T-helper 22 cell (primary cell): ENCODE data around the gene KCTD10.
"Not testable (repeated sequence)": the region's sequence is repeated elsewhere in the genome, so short reads cannot be mapped to it uniquely, and the experiment has no call there.

Experiments used
- DNase-seq: peaks from one replicate; pipeline ENCODE4 v3.0.0-alpha.2; 2020; ENCODE audit warnings: low read depth

The KCTD10 gene

DNA sequence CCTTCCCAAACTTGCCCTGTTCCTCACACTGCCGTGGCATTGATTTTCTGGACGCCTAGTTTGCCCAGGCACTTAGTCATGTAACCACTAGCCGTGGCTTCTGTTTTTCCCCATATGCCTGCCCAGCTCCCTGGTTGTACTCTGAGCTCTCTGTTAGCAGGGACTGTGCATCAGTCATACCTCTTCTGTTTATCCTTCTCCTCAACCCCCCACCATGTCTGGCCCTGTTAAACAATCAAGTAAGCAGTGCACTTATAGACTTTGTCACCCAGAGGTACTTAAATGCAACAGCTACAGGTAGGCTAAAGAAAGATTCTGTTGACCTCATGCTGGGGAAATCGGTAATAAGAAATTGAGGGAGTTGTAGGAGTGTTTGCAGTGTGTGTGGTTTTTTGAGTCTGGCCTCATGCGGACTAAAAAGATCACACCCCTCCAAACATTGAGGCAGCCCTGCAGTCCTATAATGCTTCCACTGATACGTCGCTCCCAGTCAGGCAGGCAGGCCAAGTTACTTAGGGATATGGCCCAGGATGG, 17.3 kb upstream of the KCTD10 start:
- DNase-seq: no peak

DNA sequence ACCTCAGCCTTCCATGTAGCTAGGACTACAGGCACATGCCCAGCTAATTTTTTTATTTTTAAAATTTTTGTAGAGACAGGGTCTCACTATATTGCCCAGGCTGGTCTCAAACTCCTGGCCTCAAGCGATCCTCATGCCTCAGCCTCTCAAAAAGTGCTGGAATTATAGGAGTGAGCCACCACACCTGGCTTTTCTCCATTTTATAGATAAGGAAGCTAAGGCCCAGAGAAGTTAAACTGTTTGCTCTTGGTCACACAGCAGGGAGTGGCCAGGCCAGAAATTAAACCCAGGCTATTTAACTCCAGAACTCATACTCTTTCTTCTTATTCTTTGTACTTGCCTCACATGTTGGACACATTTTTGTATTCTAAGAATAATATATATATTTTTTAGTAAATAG, 16.8 kb upstream of the KCTD10 start:
- no peak for DNase-seq

DNA sequence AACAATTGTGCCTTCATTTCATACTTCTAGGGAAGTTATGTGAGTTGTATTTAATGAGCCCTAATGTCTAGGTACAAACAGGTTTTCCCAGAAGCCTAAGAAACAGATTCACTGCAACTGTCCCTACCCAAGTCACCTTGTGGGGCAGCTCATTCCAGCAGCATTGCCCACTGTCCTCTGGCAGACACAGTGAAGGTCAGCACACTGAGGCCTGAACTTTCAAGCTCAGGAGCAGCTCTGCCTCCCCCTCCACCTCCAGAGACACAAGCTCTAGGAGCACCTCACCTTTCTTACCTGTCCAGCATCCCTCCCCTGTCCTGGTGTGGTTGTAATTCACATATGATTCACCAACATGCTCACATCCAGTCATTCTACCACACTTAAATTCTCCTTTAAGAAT, 16.0 kb upstream of the KCTD10 start:
- no peak for DNase-seq

DNA sequence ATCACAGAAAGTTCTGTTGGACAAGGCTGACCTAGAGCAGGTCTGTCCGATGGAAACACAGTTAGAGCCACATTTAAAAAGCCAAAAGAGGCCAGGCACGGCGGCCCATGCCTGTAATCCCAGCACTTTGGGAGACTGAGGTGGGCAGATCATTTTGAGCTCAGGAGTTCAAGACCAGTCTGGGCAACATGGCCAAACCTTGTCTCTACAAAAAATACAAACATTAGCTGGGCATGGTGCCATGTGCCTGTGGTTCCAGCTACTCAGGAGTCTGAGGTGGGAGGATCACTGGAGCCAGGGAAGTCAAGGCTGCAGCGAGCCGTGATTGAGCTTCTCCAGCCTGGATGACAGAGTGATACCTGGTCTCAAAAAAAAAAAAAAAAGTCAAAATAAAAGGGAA, 15.3 kb upstream of the KCTD10 start:
- DNase-seq: no peak

DNA sequence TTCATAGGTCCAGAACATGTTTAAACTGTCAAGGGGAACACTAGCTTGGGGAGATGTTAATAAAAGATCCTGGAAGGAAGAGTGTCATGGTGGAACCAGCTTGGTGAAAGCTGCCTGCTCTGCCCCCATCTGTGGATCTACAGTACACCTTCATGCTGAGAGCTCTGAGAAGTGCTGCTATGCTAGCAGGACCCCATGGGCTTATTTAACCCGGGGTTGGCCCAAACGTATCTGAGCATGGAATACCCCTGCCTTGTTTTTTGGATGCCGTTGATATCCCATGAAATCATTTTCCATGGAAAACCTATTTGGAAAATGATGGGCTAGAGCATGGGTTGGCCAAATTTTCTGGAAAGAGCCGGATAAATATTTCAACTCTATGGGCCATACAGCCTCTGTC, 14.6 kb upstream of the KCTD10 start:
- DNase-seq: no peak

DNA sequence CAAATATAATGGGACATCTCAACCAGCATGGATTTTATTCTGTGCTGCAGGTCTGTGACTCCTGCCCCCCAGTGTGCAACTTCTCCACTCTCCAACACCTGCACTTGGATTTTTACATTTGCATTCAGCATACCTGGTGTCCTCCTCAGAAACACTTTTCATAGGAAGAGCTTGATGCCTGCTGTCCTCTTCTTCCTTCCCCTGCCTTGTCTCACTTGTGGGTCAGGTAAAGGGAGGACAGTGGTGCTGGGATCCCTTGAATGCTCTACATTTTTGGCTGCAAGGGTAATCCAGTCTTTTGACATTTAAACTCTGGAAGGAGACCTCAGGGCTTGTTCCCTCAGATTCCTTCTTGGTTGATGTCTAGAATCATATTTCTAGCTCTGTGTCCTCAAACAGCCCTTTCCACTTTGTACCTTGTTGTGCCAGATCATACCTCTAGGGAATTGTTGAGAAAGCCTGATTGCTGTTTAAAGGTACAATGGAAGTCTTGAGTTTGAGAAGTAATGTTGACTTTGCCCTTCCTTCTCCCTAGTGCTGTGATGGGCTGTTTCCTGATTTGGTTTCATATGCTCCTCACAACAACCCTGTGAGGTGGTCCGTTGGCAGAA, 13.0 kb upstream of the KCTD10 start:
- DNase-seq: no peak

DNA sequence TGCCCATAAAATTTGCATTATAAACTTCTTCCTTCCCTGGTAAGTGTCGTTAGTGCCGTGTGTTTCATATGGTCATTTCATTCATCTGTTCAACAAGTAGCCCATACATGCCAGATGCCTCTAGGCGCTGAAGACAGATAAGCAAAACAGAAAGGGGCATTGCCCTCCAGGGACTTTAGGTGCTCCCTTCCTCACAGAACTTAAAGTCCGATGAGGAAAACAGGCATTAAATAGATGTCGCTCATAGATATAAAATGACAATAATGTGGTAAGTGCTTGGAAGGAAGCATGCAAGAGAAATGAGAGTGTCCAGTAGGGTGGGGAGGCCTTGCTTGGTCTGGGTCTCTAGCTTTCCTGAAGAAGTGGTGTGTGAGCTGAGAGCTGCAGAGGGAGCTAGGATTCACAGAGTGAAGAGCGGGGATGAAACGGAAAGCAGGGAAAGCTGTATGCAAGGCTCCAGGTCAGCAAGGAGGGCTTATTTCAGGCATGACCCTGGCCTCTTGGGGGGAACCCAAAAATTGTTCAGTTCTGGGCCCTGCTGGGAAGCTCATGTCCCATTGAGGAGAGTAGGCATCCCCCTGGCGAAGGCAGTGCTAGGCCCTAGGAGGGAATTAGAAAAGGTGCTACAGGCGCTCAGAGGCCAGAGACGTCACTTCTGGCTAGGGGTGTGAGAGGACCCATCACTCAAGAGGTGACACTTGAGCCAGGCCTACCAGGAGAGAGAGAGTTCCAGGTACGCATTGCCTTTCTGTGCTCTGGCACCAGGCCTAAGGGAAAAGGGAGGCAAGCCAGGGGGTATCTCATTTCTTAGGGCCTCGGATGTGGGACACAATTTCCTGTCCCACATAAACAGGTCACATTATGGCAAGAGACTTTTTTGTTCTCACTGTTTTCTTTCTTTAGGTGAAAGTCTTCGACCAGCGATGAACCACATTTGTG, 12.2 kb upstream of the KCTD10 start:
- DNase-seq: no peak

DNA sequence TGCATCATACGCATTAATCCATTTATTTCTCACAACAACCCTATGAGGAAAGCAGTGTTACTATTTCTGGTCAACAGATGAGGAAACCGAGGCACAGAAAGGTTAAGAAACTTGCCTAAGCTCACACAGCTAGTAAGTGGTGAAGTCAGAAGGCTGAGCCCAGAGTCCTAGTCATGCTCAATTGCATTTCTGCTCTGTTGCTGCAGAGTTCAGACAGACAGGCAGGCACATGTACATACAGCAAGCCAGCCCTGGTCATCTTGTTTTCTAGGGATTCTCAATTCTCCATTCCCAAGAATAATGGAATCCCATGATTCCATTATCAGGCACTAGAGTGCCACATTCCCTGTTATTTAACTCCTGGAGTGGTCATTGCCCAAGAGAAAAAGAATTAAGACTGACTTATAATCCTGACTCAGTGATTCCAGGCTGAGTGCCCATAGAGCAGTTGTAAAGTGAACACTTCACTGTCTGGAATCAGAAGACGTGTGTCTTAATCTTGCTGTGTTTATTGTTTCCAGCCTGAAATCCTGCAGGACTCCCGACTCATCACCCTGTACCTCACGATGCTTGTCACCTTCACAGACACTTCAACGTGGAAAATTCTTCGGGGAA, 11.1 kb upstream of the KCTD10 start:
- DNase-seq: no peak

DNA sequence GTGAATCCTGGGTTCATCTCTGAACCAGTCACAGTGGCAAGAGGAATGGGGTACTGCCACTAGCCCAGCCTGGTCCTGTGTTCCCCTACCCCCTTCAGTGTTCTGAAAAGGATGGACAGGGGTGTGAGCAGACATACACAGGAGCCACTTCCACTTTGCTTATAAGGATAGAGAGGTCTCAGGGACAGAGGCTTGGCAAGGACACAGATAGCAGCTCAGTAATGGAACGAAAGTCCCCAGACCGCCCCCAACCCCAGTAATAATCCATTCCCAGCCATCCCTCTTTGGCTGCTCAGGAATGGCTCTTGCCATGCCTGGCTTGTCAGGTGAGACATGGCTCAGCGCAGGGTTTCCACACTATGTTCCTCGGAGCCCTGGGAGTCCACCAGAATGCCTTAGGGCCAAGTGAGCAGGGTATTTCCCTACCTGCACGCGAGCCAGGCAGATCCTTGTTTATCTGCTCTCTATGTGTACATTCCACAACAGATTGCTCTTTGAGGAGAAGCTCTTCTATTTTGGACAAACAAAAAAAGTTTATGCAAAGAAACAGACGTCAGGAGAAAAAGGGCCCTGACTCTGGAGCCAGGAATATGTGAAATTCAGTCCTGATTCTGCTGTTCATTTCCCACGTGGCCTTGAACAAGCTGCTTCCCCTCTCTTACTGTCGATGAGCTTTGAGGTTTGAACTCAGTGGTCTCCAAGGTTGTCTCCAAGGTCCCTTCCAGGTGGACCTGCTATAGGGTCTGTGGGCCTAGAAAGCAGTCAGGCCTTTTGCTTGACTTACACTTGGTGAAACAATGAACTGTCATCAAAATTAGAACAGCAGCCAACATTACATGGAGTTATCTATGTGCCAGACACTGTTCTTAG, 10.3 kb upstream of the KCTD10 start:
- DNase-seq: no peak

DNA sequence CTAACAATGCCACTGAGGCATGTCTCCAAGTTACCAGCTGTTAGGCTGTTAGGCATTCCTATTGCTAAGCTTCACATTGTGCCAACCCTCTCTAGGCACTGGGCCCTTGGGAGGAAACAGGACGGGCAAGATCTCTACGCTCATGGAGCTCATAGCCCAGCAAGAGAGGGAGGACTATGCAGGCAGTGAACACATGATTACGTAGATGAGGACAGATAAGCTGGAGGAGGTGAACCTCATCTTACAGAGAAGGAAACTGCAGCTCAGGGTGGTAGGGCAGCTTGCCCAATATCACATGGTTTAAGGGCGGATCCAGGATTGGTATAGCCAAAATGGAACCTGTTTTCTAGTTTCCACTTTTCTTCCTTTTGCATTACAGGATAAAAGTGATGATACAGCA, 8.1 kb upstream of the KCTD10 start:
- DNase-seq: no peak

DNA sequence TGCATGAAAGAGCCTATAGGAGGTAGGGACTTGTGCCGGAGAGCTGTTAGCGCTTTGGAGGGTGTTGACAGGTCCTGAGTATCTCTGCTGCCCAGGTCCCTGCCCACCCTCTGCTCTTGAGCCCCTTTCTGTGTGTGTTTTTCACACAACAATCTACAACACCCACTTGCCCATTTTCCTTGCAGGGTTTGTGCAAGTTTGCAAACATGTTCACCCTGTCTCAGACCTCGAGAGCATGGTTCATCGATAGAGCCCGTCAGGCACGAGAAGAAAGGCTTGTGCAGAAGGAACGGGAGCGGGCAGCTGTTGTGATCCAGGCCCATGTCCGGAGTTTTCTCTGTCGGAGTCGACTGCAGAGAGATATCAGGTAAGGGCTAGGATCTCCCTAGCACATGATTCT, 6.2 kb upstream of the KCTD10 start:
- no peak for DNase-seq

DNA sequence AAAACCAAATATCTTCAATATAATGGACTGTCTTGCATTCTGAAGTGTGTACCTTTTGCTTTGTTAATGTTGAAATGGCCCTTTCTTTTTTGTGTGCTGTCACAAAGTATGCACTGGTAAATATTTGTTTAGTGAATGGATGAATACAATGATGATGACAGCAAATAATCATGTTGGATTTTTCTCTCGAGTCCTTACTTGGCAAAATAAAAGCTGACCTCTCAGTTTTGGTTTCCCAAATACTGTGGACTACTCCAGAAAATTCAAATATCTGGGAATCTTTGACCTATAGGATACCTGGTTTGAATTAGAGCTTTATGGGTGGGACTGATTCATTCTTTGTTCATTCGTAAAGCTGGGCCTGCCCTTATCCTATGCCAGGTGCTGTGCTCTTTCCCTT, 5.8 kb upstream of the KCTD10 start:
- DNase-seq: no peak

DNA sequence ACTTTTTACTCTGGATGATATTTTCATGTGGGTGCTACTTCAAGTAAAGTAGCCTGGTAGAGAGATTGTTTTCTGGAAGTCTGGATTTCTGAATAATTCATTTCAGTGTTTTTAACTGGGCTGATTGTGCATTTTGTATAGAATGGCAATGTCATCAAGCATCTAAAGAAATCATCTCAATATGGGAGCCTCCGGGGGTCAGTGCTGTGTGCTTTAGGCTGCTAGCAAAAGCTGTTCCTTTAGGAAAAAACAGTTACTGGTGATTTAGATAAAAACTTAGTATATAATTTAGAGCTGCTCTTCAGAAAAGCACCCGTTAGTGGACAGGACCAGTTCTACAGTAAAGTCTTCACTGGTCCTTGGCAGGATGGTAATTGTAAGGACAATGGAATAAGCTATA, 5.4 kb upstream of the KCTD10 start:
- DNase-seq: no peak

DNA sequence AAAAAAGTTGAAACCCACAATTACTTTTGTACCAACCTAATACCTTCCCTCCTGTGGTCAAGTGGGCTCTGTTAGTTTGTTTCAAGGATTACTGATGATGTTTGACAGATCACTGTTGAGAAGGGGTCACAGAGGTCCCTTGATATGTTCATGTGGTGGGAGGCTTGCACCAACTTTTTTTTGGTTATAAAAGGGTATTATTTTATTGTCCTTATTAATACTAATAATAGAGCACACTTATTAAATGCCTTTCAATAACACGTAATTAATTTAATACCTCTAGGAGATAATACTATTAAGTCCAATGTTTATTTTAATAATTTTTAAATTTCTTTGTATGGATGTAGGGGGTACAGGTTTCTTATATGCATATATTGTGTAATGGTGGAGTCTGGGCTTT, 4.8 kb upstream of the KCTD10 start:
- DNase-seq: no peak

DNA sequence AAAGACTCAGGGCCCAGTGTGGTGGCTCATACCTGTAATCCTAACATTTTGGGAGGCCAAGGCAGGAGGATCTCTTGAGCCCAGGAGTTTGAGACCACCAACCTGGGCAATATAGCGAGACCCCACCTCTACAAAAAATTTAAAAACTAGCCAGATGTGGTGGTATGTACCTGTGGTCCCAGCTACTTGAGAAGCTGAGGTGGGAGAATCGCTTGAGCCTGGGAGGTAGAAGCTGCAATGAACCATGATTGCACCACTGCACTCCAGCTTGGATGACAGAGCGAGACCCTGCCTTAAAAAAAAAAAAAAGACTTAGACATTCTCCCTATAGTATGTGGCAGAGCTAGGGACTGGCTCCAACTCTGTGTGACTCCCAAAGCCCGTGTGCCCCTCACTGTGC, 3.3 kb upstream of the KCTD10 start:
- DNase-seq: no peak

DNA sequence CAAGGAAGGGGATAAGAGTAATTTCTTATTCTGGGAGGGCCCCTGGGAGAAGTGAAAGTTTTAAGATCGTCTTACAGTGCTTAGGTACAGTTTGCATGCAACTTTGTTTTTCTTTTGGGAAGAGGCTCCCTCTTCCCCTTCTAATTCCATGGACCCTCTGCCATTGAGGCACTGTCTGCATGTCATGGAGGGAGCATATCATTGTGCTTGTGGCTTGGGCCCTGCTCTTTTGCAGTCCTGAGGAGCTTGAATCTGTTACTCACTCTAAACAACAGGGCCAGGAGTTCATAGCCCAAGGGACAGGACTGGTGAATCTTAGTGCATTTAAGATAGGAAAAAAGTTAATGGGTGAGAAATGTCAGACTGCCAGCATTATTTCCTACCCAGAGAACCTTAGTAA, 2.7 kb upstream of the KCTD10 start:
- DNase-seq: no peak

DNA sequence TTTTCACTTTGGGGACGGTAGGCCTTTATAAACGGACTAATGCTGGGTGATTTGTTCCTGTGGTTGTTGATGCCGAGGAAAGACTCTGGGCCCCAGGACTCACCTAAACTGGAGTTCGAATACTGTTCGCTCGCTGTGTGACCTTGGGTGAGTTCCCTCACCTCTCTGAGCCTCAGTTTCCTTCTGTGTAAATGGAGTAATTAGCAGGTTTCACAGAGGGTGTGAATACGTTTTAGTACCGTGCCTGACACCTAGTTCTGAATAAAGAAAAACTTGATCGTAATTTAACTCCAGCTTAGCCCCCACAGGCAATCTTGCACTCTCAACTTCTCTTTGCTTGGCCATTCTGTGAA, 839 bp upstream of the KCTD10 start:
- DNase-seq: no peak

DNA sequence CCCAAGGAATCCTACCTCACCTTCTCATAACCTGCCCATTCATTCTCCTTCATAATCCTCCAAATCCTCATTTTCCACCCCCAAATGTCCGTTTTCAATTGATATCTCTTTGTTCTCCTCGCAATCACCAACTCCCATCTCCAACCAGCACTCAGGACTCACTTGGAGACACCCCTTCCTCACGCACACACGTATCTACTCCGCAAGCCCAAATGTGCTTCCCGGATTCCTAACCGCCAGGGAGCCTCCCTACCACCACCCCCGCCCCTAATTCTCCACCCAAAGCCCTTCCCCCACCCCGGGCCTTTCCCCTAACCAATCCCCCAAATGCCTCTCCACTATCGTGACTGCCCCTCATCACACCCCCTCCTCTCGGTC, 304 bp downstream of the KCTD10 start:
- no peak for DNase-seq

DNA sequence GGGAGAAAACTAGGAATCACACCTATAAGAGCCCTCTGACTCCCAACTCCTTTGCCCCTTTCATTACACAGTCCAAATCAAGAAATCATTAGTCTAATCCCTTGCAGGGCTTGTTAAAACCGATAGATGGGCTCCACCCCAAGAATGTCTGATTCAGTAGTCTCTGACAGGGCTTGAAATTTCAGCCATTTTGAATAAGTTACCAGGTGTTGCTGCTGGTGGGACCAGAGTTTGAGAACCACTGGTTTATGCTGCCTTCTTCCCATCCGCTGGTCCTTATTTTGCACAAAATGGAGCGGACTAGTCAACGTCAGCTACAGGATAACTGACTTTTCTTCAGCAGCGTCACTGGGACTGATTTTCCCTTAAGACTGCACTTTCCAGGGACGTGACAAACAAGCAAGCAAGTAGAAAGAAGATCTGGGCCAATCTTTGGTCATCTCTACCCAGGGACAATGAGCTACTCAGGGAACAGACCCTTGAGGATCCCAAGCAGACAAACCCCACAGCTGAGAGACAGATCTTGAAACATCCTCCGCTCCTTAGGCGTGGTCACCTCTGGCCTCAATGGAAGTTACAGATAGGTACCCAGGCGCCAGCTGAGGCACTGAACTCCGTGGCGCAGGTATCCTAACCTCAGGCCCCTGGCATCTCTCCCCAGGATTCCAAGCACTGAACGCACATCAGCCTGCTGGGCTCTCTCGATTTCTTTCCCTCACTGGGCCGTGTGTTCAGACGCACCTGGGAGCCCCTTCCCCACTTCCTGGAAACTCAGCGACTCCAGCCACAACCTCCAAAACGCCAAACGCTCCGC, 900 bp downstream of the KCTD10 start:
- no peak for DNase-seq

DNA sequence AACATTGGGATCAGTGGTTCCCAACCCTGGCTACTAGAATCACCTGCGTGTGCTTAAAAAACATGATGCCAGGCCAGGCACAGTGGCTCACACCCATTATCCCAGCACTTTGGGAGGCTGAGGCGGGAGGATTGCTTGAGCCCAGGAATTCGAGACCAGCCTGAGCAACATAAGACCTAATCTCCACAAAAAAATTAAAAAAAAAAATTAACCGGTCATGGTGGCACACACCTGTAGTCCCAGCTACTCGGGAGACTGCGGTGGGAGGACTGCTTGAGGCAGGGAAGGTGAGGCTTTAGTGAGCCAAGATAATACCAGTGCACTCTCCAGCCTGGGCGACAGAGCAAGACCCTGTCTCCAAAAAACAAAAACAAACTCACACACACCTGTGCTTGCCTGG, 2.0 kb downstream of the KCTD10 start:
- no peak for DNase-seq

DNA sequence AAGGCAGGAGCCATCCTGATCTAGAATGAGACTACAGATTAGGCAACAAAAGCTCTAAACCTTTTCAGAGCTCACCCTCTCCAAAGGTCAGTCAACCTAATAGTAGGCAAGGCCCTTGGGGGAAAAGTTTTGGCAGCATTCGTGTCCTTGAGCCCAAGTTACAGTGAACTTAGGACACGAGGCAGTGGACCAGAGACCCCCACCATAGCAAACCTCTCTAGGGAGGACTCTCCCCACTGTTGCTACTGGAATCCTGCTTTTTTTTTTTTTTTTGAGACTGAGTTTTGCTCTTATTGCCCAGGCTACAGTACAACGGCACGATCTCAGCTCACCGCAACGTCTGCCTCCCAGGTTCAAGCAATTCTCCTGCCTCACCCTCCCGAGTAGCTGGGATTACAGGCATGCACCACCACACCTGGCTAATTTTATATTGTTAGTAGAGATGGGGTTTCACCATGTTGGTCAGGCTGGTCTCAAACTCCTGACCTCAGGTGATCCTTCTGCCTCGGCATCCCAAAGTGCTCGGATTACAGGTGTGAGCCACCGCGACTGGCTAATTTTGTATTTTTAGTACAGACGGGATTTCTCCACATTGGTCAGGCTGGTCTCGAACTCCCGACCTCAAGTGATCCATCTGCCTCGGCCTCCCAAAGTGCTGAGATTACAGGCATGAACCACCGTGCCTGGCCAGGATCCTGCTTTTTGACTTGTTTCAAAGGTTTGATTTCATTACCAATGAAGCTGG, 3.4 kb downstream of the KCTD10 start:
- not testable (repeated sequence) for DNase-seq
